GM12872 (cell line): ENCODE data around the gene GUCY1A1.

Experiments used
- TF ChIP-seq, protein P1 (sequence below): IDR thresholded peaks from 3 replicates; pipeline ENCODE4 v1.5.1; 2011; ENCODE audit warnings: low read depth, mild to moderate bottlenecking, low read length, moderate library complexity; ENCODE audit not compliant: insufficient read depth

Gene GUCY1A1

GRCh38 chr4:155761047-155761446 is 94.4 kb downstream of the GUCY1A1 start:
- TF ChIP-seq, protein P1, sequence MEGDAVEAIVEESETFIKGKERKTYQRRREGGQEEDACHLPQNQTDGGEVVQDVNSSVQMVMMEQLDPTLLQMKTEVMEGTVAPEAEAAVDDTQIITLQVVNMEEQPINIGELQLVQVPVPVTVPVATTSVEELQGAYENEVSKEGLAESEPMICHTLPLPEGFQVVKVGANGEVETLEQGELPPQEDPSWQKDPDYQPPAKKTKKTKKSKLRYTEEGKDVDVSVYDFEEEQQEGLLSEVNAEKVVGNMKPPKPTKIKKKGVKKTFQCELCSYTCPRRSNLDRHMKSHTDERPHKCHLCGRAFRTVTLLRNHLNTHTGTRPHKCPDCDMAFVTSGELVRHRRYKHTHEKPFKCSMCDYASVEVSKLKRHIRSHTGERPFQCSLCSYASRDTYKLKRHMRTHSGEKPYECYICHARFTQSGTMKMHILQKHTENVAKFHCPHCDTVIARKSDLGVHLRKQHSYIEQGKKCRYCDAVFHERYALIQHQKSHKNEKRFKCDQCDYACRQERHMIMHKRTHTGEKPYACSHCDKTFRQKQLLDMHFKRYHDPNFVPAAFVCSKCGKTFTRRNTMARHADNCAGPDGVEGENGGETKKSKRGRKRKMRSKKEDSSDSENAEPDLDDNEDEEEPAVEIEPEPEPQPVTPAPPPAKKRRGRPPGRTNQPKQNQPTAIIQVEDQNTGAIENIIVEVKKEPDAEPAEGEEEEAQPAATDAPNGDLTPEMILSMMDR, result no peak

DNA sequence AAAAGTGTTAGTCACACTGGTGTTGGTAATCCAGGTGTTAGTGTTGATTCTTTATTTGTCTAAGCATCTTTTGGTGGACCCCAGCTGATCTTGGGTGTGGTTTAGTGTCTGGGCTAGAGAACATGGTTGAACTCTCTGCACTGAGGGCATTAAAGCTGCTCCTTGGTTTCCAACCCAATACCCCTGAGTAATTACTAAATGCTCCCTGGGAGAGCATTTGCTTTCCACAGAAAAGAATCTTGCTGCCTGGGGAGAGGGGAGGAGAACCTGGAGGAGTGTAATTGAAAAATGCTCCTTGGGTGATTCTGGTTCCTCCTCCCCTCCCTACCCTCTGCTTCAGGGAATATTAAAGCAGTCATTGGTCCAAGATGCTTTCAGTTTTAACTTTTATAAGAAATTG is 95.3 kb downstream of the GUCY1A1 start:
- TF ChIP-seq, protein P1, result no peak

DNA sequence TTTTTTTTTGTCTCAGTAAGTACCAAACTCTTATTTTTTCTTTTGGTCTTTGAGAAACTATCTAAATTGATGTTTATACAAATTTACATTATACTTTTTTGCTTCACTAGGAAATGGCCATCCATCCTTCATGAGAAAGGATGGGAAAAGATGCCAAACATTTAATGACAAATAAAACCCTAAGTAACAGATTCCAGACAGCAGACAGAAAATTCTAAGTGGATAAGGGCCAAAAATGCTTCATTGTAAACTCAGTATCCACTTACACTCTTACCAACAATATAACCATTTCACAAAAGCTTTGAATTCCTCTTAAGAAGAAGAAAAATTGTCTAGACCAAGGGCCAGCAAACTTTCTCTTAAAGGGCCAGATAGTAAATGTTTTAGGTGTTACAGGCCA is 95.7 kb downstream of the GUCY1A1 start:
- TF ChIP-seq, protein P1, result no peak

GRCh38 chr4:155763551-155763950 is 96.9 kb downstream of the GUCY1A1 start:
- TF ChIP-seq, protein P1, result no peak

GRCh38 chr4:155765149-155765548 is 98.5 kb downstream of the GUCY1A1 start:
- TF ChIP-seq, protein P1, result no peak

DNA sequence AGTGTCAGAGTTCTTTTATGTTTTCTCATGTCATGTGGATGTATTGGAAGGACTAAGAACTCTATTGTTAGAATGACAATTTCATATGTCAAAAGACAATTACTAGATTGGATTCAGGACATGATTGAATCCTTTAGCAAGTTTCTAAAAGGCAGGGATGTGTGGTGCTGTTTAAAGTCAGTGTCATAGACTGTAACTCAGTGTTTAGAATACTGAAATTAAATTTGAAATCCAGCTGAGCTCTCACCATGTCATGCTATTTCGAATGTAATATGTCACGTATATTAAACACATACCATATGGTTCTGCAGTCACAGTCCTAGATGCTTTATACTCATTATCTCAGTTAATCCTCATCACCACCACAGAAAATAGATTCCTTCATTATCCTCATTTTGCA is 100.0 kb downstream of the GUCY1A1 start:
- TF ChIP-seq, protein P1, result no peak

- TF ChIP-seq, protein P1, result no peak
Observed at GRCh38 chr4:155768370-155768769, 101.7 kb downstream of the GUCY1A1 start.

DNA sequence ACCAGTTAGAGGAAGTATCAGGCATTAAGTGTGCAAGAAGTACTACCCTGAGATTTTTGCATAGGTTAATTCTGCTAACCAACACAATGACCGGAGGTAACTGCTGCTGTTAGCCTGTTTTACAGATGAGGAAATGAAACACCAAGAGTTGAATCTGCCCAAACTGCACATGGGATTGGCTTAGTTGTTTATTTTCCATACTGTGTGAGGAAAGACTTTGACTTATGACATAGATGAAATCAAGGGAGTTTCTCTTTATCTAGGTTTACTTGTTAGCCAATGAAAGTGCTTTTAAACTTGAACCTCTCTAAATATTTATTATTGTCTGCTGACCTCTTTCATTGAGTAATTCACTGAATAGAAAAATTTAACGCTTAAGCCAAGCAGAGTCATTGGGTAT is 102.4 kb downstream of the GUCY1A1 start:
- TF ChIP-seq, protein P1, result no peak
